ENCODE data around the gene HLA-DRB1.

- TF ChIP-seq CTCF (IDR thresholded peaks at IDR 0.05) = no peak
- TF ChIP-seq POLR2A (IDR thresholded peaks at IDR 0.05) = no peak
Observed at GRCh38 chr6:32554116-32554965, 35.3 kb downstream of the HLA-DRB1 start.
